TTC549 (cell line): Measurements from ENCODE around the gene PELI2.

ENCODE experiments used
- FAIRE-seq: peaks from 2 replicates; lab custom pipeline; 2012; peaks lifted over from hg19 to GRCh38; lab: Jason Lieb, UNC

PELI2 gene

DNA sequence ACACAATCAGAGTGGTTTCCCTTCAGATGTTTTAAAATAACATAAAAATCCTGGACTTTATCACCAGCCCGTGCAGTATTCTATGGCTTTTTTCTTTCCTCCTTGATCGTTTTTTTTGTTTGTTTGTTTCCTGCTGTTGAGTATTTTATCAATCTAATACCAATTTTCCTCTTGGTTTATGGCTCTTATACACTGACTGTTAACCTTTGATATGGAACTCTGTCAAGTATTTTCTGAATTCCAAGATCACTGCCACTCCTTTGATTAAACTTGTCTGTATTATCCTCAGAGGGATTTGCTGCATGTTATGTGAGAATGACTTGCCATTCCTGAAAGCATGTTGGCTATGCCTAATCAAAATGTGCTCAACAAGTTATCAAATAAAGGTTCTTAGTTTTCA, 88.4 kb downstream of the PELI2 start:
- FAIRE-seq: no peak

GRCh38 chr14:56207626-56208292, 89.5 kb downstream of the PELI2 start:
- no peak for FAIRE-seq

- no peak for FAIRE-seq
Measured at GRCh38 chr14:56208520-56208919, 90.3 kb downstream of the PELI2 start.

GRCh38 chr14:56210571-56210970, 92.4 kb downstream of the PELI2 start:
- FAIRE-seq: no peak

DNA sequence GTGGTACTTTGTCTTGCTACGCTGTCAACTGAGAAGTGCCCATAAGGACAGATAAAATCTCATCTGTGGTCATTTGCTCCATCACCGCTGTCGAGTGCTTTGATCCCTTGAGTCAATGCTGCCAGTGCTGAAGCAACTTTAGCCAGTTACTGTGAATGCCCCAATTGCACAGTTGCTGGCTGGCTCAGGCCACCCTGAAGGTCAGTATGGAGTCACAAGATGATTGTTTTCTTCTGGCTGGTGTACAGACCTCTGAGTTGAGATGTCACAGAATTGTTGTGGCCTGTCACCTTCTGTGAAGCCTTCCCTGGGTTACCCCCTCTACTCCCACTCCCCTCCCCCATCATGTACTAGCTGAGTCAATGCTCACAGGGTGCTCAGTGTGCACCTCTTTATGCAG, 92.9 kb downstream of the PELI2 start:
- no peak for FAIRE-seq

- no peak for FAIRE-seq
Measured at GRCh38 chr14:56211844-56212243, 93.6 kb downstream of the PELI2 start.

DNA sequence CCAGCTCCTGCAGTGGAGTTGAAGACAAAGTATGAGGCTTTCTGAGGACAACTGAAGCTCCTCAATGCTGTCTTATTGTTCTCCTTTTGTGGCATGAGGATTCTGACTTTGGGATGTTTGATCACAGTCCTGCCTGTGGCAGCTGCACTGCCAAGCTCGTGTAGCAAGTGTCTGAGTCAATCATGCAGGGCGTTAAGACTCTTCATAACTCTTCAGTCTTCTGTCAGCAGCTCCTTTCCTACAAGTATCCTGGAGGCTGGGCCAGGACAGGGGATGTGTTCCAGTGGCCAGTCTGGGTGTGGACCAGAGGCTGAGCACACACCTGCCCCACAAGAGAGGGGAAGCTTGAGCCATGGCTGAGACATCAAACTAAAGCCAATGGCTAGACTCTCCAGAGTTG, 94.3 kb downstream of the PELI2 start:
- FAIRE-seq: no peak

GRCh38 chr14:56213306-56213705, 95.1 kb downstream of the PELI2 start:
- FAIRE-seq: no peak

DNA sequence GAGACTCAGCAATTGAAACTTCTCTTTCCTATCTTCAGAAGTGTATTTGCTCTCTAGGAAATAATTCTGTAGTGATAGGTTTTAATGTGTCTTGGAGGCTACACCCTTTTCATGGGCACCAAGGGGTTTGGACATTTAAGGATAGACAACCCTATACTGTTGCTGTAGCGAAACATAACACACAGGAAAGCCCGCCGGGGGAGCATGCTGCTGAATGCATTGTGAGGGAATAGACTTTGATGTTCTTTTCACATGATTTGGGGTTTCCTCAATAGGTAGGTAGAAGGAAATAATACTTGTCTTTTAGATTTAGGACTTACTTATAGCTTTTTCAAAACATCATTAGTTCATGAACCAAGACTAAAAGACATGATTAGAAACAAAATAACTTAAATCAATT, 97.0 kb downstream of the PELI2 start:
- FAIRE-seq: no peak

DNA sequence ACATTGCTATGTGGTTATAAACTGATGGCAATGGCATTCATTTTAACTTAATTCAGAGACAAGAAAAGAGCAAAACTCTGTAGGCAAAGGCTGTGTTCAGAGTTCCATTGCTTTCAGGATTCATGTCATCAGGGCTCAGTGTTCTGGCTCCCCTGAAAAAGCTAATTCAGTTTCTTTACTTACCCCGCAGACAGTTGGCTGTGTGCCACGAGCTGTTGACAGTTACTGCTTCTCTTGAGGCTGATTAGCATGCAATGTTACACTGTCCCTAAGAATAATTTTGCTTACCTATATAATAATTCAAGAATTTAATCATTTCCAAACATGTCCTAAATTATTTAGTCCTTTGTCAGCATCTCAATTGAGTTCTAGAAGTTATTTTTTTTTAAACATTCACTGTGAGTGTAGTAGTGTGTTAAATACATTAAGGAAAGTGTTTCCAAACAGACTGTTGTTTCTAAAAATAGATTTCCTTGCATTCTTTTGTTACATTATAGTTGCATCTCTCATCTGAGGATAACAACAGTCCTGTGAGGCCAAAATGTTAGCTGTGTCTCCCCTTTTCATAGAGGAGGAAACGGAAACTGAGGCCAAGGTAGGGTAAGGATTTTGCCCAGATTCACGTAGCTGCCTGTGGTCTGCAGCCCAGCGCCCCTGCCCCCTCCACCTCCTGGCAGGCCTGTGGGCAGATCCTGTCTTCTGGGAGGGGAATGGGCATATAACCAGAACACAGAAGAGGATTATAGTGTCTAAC, 98.6 kb downstream of the PELI2 start:
- no peak for FAIRE-seq

DNA sequence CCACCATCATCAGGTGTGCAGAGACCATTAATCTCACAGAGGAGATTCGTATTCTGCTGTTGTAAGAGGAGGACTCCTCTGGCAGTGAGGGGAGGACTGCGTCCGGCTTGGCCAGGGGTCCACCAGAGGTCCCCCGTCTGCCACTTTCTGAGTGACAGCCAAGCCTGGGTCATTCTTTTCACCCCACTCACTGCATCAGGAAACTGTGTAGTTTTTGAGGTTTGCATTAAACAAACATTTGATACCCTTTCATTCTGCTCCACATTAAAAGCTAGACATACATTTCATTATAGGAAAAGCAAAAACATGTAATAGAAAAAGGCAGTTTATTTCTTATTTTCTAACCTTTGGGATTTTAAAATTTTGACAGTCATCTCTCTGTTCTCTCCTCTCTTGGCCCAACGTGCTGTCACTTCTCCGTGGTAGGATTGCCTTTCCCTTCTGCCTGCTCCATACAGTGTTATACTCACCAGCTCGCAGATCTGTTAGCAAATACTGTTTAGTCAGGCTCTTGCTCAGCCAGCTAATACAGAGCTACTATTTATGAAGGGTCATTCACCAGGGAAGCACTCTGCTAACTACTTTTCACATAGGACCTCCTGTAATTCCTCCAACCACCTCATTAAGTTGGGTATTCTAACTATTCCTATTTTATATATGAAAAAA, 99.3 kb downstream of the PELI2 start:
- FAIRE-seq: no peak

DNA sequence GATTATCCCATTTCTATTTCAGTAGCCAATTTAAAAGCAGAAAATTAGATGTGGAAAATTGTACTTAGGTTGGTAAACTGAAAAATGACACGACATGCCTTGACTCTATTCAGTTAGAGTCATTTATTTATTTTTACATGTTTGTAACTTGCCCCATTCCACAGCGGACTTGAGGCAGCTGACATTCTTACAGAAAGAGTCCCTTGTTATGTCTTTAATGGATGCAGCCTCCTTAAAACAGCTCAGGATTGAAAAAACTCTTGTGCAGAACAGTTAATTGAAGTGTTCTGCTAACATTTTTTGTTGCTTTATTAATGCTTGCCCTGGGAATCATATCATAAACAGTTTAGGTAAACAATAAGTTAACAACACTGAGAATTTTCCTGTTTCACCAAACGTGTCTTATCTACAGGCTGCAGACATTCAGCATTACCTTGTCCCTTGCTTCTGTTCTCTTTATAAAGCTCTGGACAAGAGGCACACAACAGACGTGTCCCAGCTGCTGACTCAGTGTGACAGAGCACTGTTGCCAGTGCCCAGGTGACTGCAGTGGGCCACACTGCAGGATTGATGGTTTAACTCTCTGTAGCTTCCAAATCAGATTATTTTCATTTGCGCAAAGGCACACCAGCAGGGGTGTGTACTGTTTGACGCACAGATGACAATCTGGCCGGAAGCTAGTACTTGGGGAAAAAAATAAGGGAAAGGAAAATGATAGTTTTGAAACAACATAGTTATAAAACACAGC, 101.6 kb downstream of the PELI2 start:
- no peak for FAIRE-seq

DNA sequence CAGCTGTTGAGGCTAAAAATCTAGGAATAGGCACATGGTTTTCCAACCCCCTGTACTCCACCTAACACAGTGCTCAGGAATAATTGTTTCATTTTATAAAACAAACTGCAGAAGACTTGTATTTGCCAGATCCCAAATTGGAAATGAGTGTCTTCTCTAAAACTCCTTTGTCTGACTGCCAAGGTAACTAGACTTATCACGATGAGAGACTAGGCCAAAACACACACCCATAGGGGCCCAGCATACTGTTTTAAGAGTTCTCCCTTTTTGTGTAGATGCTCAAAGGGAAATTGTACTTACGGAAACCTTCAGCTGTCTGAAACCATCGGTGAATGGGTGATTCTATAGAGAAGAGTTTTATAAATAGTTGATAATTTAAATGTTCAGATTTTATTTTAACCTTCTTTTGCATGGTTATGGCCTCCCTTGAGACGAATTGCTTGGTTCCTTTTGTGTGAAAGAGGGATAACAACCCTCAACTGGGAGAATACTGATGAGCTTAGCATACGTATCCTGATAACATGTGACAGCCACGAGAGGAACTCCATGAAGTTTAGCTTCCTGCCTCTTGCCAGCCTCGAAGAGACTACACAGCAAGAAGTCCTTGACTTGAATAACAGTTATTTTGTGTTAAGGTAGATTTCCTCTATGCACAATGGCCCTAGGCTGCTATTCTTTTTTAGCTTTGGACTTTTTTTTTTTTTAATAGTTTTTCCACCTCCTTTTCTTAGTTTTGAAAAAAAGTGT, 103.3 kb downstream of the PELI2 start:
- FAIRE-seq: no peak

GRCh38 chr14:56224229-56224628, 106.0 kb downstream of the PELI2 start:
- FAIRE-seq: no peak

DNA sequence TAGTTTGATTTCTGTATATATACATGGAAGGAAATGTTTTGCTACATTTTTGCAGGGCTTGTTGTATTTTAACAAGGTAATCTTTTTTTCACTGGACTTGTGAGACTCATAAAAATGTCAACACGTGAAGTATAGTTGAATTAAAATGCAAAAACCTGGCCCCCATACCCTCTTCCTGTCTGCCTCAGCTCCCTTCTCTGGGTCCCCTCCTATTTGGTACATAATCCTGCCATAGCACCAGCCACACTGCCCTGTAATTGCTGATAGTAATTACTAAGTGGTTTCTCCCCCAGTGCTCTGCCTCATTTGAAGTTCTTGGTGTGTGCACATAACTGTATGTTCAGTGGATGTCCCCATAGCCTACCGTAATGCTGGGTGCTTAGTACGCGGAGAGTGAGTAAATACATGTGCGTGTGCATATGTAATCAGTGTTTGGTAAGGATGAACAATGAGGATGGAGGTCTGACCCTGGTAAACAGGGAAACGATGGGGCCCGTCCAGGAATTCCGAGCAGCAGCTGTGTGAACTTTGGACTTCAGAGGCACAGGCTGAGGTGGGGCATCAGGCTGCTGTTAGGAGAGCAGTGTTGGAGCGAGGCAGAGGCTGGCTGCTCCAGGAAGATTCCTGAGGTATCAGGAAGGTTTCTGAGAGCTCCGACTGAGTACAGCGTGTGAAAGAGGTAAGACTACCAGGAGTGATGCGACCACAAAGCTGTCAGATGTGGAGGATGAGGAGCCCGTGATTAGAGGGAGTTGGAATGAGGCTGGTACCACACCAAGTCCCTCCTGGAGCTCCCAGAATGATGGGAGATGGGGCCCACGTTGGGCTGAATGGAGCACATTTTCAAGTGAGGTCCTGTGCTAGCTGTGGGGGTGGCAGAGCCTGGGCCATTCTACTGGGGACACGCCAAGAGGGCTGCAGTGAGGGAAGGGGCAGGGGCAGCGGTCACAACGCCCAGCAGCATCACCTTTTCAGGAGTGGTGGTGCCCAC, 106.8 kb downstream of the PELI2 start:
- no peak for FAIRE-seq

DNA sequence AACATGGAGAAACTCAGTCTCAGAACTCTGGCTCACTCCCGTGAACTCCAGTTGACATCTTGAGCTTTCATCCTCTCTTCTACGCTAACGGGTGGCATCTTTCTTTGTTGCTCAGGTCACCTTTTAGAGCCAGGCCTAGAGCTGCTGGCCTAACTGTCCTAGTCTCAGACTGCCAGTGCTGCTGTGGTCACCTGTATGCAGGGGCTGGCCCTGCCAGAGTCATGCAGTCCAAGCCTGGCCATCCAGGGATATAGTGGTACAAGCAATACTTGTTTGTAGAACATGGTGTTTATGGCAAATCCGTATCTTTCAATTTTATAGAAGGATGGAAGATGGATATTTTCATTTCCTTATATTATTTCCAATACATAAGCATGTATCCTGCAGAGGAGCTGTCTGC, 117.2 kb downstream of the PELI2 start:
- no peak for FAIRE-seq

GRCh38 chr14:56237398-56237797, 119.2 kb downstream of the PELI2 start:
- no peak for FAIRE-seq

DNA sequence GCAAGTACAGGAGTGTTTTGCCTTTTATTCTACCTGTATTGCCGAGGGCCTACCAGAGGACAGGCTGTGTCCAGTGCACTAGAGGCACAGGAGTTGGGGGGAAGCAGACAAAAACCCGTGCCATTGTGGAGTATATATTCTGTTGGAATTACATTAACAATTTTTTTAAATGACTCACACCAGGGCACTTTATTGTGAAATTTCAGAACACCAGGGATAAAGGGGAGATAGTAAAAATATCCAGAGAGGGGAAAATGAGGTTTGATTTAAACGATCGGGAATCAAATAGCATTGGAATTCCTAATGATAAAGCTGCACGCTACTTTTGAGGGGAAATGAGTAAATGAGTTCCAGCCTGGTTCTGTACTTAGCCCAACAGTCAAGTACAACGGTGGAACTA, 123.2 kb downstream of the PELI2 start:
- FAIRE-seq: no peak

GRCh38 chr14:56243110-56243509, 124.9 kb downstream of the PELI2 start:
- FAIRE-seq: no peak

GRCh38 chr14:56244138-56244789, 126.1 kb downstream of the PELI2 start:
- no peak for FAIRE-seq
